PC-3 (cell line): Measurements from ENCODE around the gene FSTL4. TPM values are rescaled to one million over a fixed set of nuclear protein-coding genes. Genes with fewer than 3 reads are reported as not detected.
A peak's percentile ranks its signal among the peaks of the same experiment; 100 is the strongest.

Source experiments
- ATAC-seq: fragments of 200-7000 bp; cut with Tn5 transposase; 2 replicates; pipeline ENCODE4 v1.9.1; 2020; ENCODE audit warnings: mild to moderate bottlenecking, moderate library complexity
- BruUV-seq: library from RNA; stranded (reverse); fragments of 400-500 nt; replicated peaks from 2 replicates; lab custom pipeline; 2021; lab: Mats Ljungman, UMichigan
- CTCF ChIA-PET: fragments of 300-600 bp; sonication (Branson Sonifier 250); formaldehyde crosslinking; loops from one replicate; lab custom pipeline; 2022; ENCODE audit warnings: antibody characterized with exemption; lab: Charles Lee
- POLR2A ChIA-PET: fragments of 300-600 bp; sonication (Branson Sonifier 250); formaldehyde crosslinking; loops from one replicate; lab custom pipeline; 2022; ENCODE audit warnings: antibody characterized with exemption; ENCODE audit not compliant: unreplicated experiment; lab: Charles Lee
- DNase-seq: peaks from one replicate; pipeline ENCODE4 v3.0.0-alpha.2; 2015
- H2AFZ ChIP-seq: fragments of 300-600 bp; sonication (generic); 2 replicates; pipeline ENCODE4 v1.6.0; 2016; ENCODE audit warnings: antibody characterized with exemption, low read length
- H3F3A ChIP-seq: fragments of 300-600 bp; sonication (generic); one replicate; pipeline ENCODE4 v1.6.0; 2017; ENCODE audit warnings: antibody characterized with exemption, low read length, control low read depth, mild to moderate bottlenecking; ENCODE audit not compliant: unreplicated experiment
- H3K27ac ChIP-seq: fragments of 300-600 bp; sonication (generic); 2 replicates; pipeline ENCODE4 v1.5.1; 2016; ENCODE audit warnings: mild to moderate bottlenecking, low read length
- H3K27me3 ChIP-seq: fragments of 300-600 bp; sonication (generic); 2 replicates; pipeline ENCODE4 v1.6.1; 2016; ENCODE audit warnings: low read length, mixed read lengths
- H3K36me3 ChIP-seq: fragments of 300-600 bp; sonication (generic); 2 replicates; pipeline ENCODE4 v1.6.1; 2016; ENCODE audit warnings: low read depth, mixed run types, low read length, mixed read lengths
- H3K4me1 ChIP-seq: fragments of 300-600 bp; sonication (generic); 2 replicates; pipeline ENCODE4 v1.5.1; 2016; ENCODE audit warnings: low read length; ENCODE audit not compliant: insufficient read depth
- H3K4me2 ChIP-seq: fragments of 300-600 bp; sonication (generic); 2 replicates; pipeline ENCODE4 v1.6.0; 2016; ENCODE audit warnings: low read length
- H3K4me3 ChIP-seq: fragments of 300-600 bp; sonication (generic); 2 replicates; pipeline ENCODE4 v1.5.1; 2016; ENCODE audit warnings: mild to moderate bottlenecking, low read length, mixed read lengths
- H3K79me2 ChIP-seq: fragments of 300-600 bp; sonication (generic); 2 replicates; pipeline ENCODE4 v1.6.1; 2017; ENCODE audit warnings: low read length, mixed read lengths
- H3K9ac ChIP-seq: fragments of 300-600 bp; sonication (generic); 2 replicates; pipeline ENCODE4 v1.6.0; 2016; ENCODE audit warnings: mild to moderate bottlenecking, low read length
- H3K9me2 ChIP-seq: fragments of 300-600 bp; sonication (generic); replicated peaks from 2 replicates; pipeline ENCODE4 v1.6.1; 2016; ENCODE audit warnings: mixed run types, low read length, mixed read lengths
- H3K9me3 ChIP-seq: fragments of 300-600 bp; sonication (generic); 2 replicates; pipeline ENCODE4 v1.6.1; 2016; ENCODE audit warnings: low read length, mixed read lengths
- H4K20me1 ChIP-seq: fragments of 300-600 bp; sonication (generic); 2 replicates; pipeline ENCODE4 v1.6.1; 2016; ENCODE audit warnings: low read length, mixed read lengths
- EZH2 ChIP-seq: fragments of 300-600 bp; sonication (generic); IDR thresholded peaks from one replicate; pipeline ENCODE4 v1.6.1; 2017; ENCODE audit warnings: antibody characterized with exemption, mild to moderate bottlenecking, low read length; ENCODE audit not compliant: unreplicated experiment
- EZH2phosphoT487 ChIP-seq: fragments of 300-600 bp; sonication (generic); IDR thresholded peaks from 2 replicates; pipeline ENCODE4 v1.6.1; 2018; ENCODE audit warnings: mild to moderate bottlenecking, antibody characterized with exemption, low read length, borderline replicate concordance
- intact Hi-C: fragments of 100-400 bp; cut with micrococcal nuclease; formaldehyde crosslinking; loops from 2 replicates; pipeline ENCODE4 v1.9.0; 2023
- total RNA-seq: library from RNA; depleted of rRNA; stranded (reverse); fragments of >200 nt; gene quantifications from 2 replicates; pipeline ENCODE4 v1.2.3, GENCODE V29; 2014
- TF ChIP-seq, protein P1 (sequence below): fragments of 300-600 bp; sonication (generic); conservative IDR thresholded peaks from 2 replicates; pipeline ENCODE4 v1.5.1; 2017; ENCODE audit warnings: antibody characterized with exemption, low read depth, mild to moderate bottlenecking, low read length

Gene FSTL4
- total RNA-seq, 1 experiment from 2014 or later, result 4.2 TPM

DNA sequence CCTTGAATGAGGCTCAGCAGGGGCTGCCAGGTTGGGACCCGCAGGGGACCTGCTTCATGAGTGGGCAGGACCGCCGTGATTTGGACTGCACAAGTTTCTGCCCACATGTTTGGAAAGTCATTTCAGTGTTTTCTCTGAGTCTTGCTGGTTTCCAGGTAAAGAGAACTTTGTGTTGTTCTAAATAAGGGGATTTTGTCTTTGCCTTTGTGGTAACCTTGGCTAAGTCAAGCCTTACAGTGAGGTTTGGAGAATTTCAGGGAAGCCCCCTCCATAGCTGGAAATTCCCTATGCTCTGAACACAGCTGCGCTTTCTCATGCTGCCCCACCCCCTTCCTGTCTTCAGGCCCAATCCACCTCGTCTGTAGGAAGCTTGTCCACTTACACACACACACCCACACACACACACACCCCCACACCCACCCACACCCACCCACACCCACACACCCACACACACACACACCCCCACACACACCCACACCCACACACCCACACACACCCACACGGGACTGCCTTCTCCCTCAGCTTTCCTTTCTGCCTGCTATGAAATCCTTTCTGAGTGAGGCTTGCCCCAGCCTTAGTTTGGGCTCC, 290.4 kb downstream of the FSTL4 start:
- Histone ChIP-seq H3K4me3 (no peak overlapping the region), H3K27me3 (no peaks in the 10 kb centered on the region), H4K20me1 (no peaks in the 10 kb centered on the region), H3K27ac (no peak overlapping the region), H3K9me3 (no peaks in the 10 kb centered on the region), H3K36me3 (no peaks in the 10 kb centered on the region), H2AFZ (no peak overlapping the region), H3K79me2 (no peaks in the 10 kb centered on the region), H3K9ac (no peak overlapping the region), H3K4me1 (no peaks in the 10 kb centered on the region), H3K4me2 (no peak overlapping the region), H3K9me2 (no peaks in the 10 kb centered on the region), H3F3A (no peaks in the 10 kb centered on the region)
- ATAC-seq, result no peak
- ChIA-PET POLR2A (no interaction called here), CTCF (no interaction called here)
- intact Hi-C loops, result no loop called here
- TF ChIP-seq EZH2phosphoT487, result no peak
- TF ChIP-seq, protein P1, sequence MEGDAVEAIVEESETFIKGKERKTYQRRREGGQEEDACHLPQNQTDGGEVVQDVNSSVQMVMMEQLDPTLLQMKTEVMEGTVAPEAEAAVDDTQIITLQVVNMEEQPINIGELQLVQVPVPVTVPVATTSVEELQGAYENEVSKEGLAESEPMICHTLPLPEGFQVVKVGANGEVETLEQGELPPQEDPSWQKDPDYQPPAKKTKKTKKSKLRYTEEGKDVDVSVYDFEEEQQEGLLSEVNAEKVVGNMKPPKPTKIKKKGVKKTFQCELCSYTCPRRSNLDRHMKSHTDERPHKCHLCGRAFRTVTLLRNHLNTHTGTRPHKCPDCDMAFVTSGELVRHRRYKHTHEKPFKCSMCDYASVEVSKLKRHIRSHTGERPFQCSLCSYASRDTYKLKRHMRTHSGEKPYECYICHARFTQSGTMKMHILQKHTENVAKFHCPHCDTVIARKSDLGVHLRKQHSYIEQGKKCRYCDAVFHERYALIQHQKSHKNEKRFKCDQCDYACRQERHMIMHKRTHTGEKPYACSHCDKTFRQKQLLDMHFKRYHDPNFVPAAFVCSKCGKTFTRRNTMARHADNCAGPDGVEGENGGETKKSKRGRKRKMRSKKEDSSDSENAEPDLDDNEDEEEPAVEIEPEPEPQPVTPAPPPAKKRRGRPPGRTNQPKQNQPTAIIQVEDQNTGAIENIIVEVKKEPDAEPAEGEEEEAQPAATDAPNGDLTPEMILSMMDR, result no peak
- no peak for TF ChIP-seq EZH2
- DNase-seq, result no peak
- no TSS peak for BruUV-seq

DNA sequence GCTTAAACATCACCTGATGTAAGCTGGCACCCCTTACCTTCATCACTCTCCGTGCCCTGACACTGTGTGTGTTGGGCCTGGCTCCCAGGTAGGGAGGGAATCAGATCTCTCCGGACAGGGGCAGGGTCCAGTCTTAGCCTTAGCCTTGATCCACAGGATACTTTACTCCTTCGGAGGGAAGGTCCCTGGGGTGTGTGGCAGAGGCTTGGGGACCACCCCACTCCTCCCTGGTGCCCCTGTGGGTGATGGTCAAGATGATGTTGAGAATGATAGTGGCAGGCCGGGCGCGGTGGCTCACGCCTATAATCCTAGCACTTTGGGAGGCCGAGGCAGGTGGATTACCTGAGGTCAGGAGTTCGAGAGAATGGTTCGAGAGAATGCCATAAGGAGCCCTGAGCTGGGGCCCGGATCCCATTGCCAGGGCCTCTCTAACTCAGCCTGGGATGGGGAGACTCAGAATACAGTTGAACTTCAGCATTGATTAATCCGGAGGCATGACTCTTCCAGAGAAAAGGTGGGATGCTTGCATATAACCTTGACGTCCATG, 291.0 kb downstream of the FSTL4 start:
- Histone ChIP-seq H3K4me2 (no peak overlapping the region), H3K27me3 (no peaks in the 10 kb centered on the region), H3K27ac (no peak overlapping the region), H3K9me3 (no peaks in the 10 kb centered on the region), H3K4me3 (no peak overlapping the region), H3F3A (no peaks in the 10 kb centered on the region), H3K36me3 (no peaks in the 10 kb centered on the region), H3K9me2 (no peaks in the 10 kb centered on the region), H3K79me2 (no peaks in the 10 kb centered on the region), H3K4me1 (no peaks in the 10 kb centered on the region), H4K20me1 (no peaks in the 10 kb centered on the region), H3K9ac (no peak overlapping the region), H2AFZ (no peak overlapping the region)
- no peak for TF ChIP-seq EZH2phosphoT487
- TF ChIP-seq EZH2, result no peak
- ATAC-seq, result no peak
- ChIA-PET CTCF (no interaction called here), POLR2A (no interaction called here)
- no peak for DNase-seq
- BruUV-seq, result no TSS peak
- intact Hi-C loops, result no loop called here

DNA sequence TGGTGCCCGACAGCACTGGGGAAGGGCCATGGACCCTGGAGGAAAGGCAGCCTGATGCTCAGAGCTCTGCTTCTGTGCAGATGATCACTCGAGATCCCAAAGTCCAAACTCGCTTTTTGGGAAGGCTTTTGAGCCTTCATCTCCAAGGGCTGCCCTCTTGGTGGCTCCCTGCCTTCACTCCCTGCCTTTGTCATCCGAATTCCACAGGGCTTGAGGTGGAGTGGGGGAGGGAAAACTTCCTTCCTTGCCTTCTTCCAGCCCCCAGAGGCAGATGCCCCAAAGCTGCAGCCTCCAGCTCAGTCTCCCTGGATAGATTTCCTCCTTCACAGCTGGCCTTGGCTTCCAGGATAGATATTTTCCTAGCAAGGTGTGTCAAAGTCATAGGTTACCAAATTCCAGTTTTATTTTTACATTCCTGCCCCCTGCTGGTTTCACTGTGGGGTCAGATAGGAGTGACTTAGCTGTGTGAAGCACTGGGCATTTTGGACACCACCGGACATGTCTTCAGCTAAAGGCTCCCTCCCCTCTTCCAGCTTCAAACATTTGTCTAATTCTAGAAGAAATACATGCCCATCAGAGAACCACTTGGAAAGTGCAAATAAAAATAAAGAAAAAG, 292.3 kb downstream of the FSTL4 start:
- no peaks in the 10 kb centered on the region for H3F3A ChIP-seq
- intact Hi-C loops, result no loop called here
- ATAC-seq, result peak; percentile 46
- peak; percentile 32 for DNase-seq
- no peaks in the 10 kb centered on the region for H3K4me1 ChIP-seq
- no peaks in the 10 kb centered on the region for H3K79me2 ChIP-seq
- TF ChIP-seq EZH2phosphoT487 (no peak), EZH2 (no peak)
- TF ChIP-seq, protein P1, result peak; percentile 52; the same call in 1 of the 2 replicates
- POLR2A ChIA-PET, result no interaction called here
- CTCF ChIA-PET, result interaction anchor here (0.8 kb wide), 1 partner anchor 21 kb away, joined by 3 read pairs; no protein-coding TSS in a partner anchor
- H3K9me3 ChIP-seq, result no peaks in the 10 kb centered on the region
- H3K27ac ChIP-seq, result no peak overlapping the region
- H3K4me2 ChIP-seq, result no peak overlapping the region
- no peaks in the 10 kb centered on the region for H4K20me1 ChIP-seq
- H3K27me3 ChIP-seq, result no peaks in the 10 kb centered on the region
- no peaks in the 10 kb centered on the region for H3K36me3 ChIP-seq
- no peak overlapping the region for H3K9ac ChIP-seq
- no peaks in the 10 kb centered on the region for H3K9me2 ChIP-seq
- H2AFZ ChIP-seq, result no peak overlapping the region
- no TSS peak for BruUV-seq
- no peak overlapping the region for H3K4me3 ChIP-seq
